ENCODE data around the gene C19orf67.

Gene C19orf67

GRCh38 chr19:14073261-14073924 is 12.2 kb downstream of the C19orf67 start:
- peak overlapping the region; percentile 64 for H3K4me3 ChIP-seq (ENCODE audit: low read depth, low read length)
- peak; percentile 83 for DNase-seq (ENCODE audit: low read depth)
- TF ChIP-seq CTCF (conservative IDR thresholded peaks at IDR 0.05; ENCODE audit: low read depth, low read length) = peak; percentile 9

GRCh38 chr19:14072535-14073260 is 12.9 kb downstream of the C19orf67 start, which contains the start of gene MISP3:
Gene MISP3, plus strand, starts transcription at chr19:14072786. Its CDS starts 524 bp downstream, at chr19:14073310.
- H3K4me3 ChIP-seq (ENCODE audit: low read depth, low read length) = peak within 1 kb of the TSS; percentile 64
- TF ChIP-seq CTCF (conservative IDR thresholded peaks at IDR 0.05; ENCODE audit: low read depth, low read length) = peak; percentile 11
- peak; percentile 25 for DNase-seq (ENCODE audit: low read depth)

- no peak overlapping the region for H3K4me3 ChIP-seq (ENCODE audit: low read depth, low read length)
- no peak for TF ChIP-seq CTCF (conservative IDR thresholded peaks at IDR 0.05; ENCODE audit: low read depth, low read length)
- no peak for DNase-seq (ENCODE audit: low read depth)
These were observed 15.1 kb downstream of the C19orf67 start for GRCh38 chr19:14070268-14071050.

- no peak overlapping the region for H3K4me3 ChIP-seq (ENCODE audit: low read depth, low read length)
- no peak for DNase-seq (ENCODE audit: low read depth)
- TF ChIP-seq CTCF (conservative IDR thresholded peaks at IDR 0.05; ENCODE audit: low read depth, low read length) = no peak
These were observed 19.4 kb downstream of the C19orf67 start for GRCh38 chr19:14066134-14066533.

GRCh38 chr19:14063105-14063504 is 22.5 kb downstream of the C19orf67 start:
- no peak for DNase-seq (ENCODE audit: low read depth)
- TF ChIP-seq CTCF (conservative IDR thresholded peaks at IDR 0.05; ENCODE audit: low read depth, low read length) = no peak
- no peak overlapping the region for H3K4me3 ChIP-seq (ENCODE audit: low read depth, low read length)

GRCh38 chr19:14062558-14062855 is 23.1 kb downstream of the C19orf67 start:
- no peak overlapping the region for H3K4me3 ChIP-seq (ENCODE audit: low read depth, low read length)
- no peak for DNase-seq (ENCODE audit: low read depth)
- no peak for TF ChIP-seq CTCF (conservative IDR thresholded peaks at IDR 0.05; ENCODE audit: low read depth, low read length)

Data from choroid plexus epithelial cell (primary cell).